ENCODE results near the gene LGI1. TPM values are rescaled to one million over a fixed set of nuclear protein-coding genes. Genes with fewer than 3 reads are reported as not detected.

LGI1 gene
- total RNA-seq, 2 donors from 2014 or later = 2.6 TPM; not detected in 1

DNA sequence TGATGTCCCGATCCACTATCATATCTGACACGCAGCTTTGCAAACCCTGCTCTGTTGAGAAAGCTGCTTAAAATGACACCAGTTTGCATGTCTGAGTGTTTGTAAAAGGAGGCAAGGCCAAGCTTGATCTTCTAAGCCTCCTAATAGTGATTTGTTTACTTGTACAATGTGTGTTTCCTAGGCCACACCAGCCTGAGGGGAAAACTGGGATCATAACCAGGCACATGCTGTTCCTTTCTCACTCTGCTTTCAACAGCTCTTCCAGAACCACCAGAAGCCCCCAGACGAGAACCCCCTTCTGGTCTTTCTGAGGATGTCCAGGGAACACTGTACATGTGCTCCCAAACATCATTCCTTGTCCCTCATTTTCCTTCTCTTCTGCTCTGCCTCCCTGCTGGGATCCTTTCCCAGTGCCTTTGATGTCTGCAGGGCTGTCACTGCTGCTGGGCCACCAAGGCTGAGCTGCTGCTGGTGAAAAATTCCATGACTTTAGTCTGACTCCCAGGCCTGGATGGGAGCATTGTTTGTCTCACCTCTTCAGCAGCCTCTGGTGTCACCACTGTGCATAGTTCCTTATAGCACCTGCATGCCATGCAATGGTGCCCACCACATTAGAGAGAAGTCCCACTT is 4.0 kb upstream of the LGI1 start:
- DNase-seq (ENCODE audit: low spot score) = no peak
- intact Hi-C loops (cut with DNase I) = no loop called here

DNA sequence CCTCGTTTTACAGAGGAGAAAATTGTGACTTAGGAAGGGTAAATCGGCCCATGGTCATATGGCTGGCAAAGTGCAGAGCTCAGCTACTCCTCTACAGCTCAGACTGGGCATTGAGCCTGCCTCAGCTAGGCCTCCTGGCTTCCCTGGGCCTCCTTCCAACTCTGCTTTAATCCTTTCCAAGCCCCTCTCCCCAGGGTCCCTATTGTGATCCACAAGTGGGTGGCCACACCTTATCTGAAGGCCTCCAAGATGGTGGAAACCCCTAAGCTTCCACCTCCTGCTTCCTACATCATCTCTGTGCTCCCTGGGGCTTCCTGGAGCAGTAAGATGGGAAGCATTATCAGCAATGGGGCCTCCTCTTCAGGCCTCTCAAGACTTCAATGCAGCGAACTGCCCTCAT is 3.0 kb upstream of the LGI1 start:
- intact Hi-C loops (cut with DNase I) = no loop called here
- no peak for DNase-seq (ENCODE audit: low spot score)

- intact Hi-C loops (cut with DNase I) = no loop called here
- DNase-seq (ENCODE audit: low spot score) = no peak
Observed at GRCh38 chr10:93755443-93756116, 2.2 kb upstream of the LGI1 start.

GRCh38 chr10:93756118-93756517 is 1.6 kb upstream of the LGI1 start:
- DNase-seq (ENCODE audit: low spot score) = no peak
- intact Hi-C loops (cut with DNase I) = no loop called here

GRCh38 chr10:93757136-93757535 is 600 bp upstream of the LGI1 start:
- no peak for DNase-seq (ENCODE audit: low spot score)
- intact Hi-C loops (cut with DNase I) = no loop called here

DNA sequence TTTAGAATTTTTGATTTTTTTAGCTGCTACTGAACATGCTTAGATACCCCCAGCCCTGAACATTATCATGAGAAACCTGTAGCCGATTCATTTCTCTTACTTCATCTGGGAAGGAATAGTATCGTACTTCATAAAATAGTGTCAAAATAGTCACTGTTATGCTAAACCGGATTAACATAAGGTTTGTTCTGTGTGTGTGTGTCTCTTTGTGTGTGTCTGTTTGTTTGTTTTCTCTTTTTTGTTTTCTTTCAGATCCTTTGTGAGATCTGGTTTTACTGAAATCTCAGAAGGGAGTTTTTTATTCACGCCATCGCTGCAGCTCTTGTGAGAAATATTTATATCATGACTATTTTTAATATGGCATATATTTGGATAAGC is 761 bp downstream of the LGI1 start:
- no peak for DNase-seq (ENCODE audit: low spot score)
- intact Hi-C loops (cut with DNase I) = no loop called here

DNA sequence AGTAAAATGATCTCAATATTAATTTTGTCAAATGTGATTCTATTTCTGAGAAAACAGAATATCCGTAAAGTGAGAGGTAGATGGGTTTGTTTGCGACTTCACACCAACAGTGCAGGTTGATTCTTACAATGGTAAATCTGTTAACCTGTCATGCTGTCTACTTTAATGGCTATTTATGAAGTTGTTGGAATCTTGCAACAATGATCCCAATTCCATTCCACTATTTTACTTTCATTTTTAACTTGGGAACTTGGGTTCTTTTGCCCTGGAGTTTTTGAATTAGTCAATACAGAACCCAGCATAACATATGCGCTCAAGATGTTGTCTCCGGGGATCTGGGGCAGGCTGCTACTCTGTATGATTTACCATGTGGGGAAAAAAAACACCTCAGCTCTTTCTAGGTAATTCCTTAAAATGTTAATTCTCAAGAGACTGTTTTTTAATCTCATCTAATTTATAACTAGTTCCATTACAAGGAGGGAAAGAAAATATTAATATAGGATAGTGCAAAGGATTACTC is 1.2 kb downstream of the LGI1 start:
- DNase-seq (ENCODE audit: low spot score) = no peak
- intact Hi-C loops (cut with DNase I) = no loop called here

DNA sequence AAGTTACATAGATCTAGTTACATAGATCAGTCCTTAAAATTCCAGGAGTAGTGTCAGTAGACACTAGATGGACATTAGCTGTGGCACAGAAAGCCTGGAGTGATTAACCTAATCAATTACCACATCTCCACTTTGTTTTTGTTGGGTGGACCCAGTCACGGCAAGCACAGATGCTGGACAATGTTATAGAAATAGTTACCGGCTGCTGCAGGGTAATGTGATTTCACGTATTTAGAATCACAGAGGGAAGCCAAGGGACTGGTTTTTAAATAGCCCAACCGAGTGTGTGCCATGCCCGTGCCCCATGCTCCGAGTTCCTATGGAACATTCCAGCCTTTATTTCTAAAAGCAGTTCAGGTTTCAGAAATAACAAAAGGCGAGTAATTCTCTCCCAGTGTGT is 2.8 kb downstream of the LGI1 start:
- DNase-seq (ENCODE audit: low spot score) = no peak
- intact Hi-C loops (cut with DNase I) = no loop called here

DNA sequence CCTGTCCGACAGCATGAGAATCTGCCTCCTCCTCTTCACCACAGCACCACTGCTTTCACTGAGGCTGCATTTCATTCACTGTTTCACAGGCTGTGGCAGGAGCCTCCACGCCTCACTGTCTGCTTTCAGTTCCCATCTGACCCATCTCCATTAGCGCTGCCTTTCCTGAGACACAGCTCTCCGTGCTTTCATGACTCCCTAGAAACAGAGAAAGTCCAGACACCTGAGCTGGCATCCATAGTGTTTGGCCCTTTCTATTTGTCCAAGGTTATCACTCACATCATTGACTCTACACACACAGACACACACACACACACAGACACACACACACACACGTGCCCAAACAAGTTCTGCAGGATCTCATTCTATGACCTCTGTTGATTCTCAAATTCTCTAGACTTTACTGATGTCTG is 5.2 kb downstream of the LGI1 start:
- intact Hi-C loops (cut with DNase I) = no loop called here
- DNase-seq (ENCODE audit: low spot score) = no peak

DNA sequence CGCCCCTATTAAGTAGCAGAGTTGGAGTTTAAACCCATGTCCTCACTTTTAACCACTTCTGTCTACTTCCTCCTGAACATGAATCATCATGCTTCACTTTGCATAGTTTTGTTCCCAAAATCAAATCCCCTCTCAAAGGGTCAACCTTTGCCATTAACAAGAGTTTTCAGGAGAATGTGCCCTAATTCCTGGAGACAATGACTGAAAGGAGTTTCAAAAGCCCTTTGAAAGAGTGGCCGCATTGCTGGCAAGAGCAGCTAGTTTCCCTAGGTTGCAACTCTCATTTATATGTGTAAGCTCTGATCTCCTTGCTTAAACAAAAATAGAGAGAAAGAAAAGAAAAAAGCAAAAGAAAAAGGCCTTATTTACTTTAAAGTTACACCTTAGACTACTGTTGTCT is 9.2 kb downstream of the LGI1 start:
- no peak for DNase-seq (ENCODE audit: low spot score)
- intact Hi-C loops (cut with DNase I) = no loop called here

- intact Hi-C loops (cut with DNase I) = no loop called here
Observed at GRCh38 chr10:93767724-93768399, 10.1 kb downstream of the LGI1 start.

GRCh38 chr10:93768892-93769291 is 11.2 kb downstream of the LGI1 start:
- intact Hi-C loops (cut with DNase I) = no loop called here
- no peak for DNase-seq (ENCODE audit: low spot score)

More at GRCh38 chr10:93767724-93768399, 10.1 kb downstream of the LGI1 start:
- no peak for DNase-seq (ENCODE audit: low spot score)

GRCh38 chr10:93771354-93771753 is 13.6 kb downstream of the LGI1 start:
- DNase-seq (ENCODE audit: low spot score) = no peak
- intact Hi-C loops (cut with DNase I) = loop anchor here in 1 of 2 donors (2.0 kb wide), 1 partner anchor 39 kb away; no protein-coding TSS in a partner anchor

DNA sequence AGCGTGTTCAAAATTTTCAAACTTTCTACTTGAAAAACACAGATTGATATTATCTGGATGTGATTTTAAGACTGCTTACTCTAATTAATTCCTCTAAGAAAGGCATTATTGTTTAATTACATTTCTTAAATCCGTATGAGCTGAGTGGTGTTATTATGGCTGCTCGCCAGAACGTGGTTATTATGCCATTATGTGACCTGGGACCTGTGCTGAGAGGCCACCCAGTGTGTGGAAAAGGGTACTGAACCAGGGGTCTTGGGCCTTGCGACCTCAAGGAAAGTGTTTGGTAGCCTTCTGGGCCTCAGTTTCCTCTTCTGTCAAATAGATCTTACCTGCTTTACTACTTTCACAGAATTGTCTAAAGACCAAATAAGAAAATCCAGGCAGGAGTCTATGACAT is 15.4 kb downstream of the LGI1 start:
- intact Hi-C loops (cut with DNase I) = no loop called here
- DNase-seq (ENCODE audit: low spot score) = no peak

GRCh38 chr10:93773705-93774104 is 16.0 kb downstream of the LGI1 start:
- intact Hi-C loops (cut with DNase I) = no loop called here
- DNase-seq (ENCODE audit: low spot score) = no peak

DNA sequence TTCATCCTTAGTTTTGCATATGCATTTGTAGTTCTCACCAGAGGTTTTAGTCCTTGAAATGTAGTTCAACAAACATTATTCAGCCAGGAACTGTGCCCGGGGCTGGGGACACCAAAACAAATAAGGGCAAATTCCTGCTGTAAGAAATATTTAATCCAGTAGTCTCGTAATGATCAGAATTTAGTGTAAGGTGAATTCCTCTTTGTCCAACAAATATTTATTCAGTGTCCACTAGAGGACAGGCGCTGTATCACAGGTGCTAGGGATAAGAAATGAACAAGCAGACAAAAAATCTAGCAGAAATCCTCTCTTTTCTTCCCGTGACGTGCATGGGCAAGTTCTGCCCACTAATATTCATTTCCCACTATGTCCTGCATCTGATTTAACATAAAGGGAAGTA is 17.6 kb downstream of the LGI1 start:
- no peak for DNase-seq (ENCODE audit: low spot score)
- intact Hi-C loops (cut with DNase I) = no loop called here

DNA sequence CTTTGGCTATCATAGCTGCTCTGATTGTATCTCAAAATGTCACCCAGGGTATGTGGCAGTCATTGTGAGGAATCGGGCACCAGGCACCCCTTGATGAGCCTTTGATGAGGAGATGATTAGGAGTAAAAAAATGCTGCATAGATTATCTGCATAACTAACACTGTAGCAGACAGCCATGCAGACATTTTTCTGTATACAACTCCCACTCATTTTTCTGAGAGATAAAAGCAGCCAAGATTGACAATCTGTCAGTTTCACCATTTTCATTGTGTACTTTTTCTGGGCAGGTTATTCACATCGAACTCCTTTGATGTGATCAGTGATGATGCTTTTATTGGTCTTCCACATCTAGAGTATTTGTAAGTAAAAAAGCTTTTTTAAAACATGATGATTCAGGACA is 19.4 kb downstream of the LGI1 start:
- no peak for DNase-seq (ENCODE audit: low spot score)
- intact Hi-C loops (cut with DNase I) = no loop called here

- no peak for DNase-seq (ENCODE audit: low spot score)
- intact Hi-C loops (cut with DNase I) = loop anchor here in 1 of 2 donors (2.0 kb wide), 1 partner anchor 69 kb away; no protein-coding TSS in a partner anchor
Observed at GRCh38 chr10:93784059-93784458, 26.3 kb downstream of the LGI1 start.

DNA sequence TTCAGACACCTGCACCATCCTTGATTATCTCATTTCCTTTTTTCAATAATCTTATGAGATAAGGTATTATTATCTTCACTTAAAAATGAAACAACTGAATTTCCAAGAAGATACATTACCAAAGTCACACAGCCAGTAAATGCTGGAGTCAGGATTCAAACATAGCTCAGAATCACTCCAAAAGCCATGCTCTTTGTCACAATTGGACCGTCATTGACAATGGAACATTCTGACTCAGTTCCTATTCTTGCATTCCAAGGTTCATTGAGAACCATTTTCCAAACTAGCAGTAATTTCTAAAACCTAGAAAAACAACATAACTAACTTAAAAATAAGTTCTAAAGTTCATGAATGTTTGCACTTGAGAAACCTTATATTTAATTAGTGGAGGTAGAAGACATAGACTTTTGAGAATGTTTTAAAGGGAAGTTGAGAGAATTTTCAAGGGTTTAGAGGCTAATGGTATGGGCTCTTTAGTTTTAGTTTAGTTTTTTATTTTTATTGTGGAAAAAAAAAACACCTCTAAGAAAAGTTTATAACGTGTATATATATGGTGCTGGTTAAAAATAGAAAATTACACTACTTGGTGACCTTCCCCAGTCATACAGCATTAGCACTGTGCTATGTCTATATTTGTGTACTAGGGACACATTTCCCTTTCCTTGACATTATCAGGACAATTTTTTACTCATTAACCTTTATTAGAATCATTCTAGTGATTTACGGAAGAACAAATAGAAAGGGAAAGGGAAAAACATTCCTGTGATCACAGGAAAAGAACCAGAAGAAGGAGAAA is 30.9 kb downstream of the LGI1 start:
- intact Hi-C loops (cut with DNase I) = no loop called here
- no peak for DNase-seq (ENCODE audit: low spot score)

GRCh38 chr10:93790439-93790838 is 32.7 kb downstream of the LGI1 start:
- intact Hi-C loops (cut with DNase I) = no loop called here
- DNase-seq (ENCODE audit: low spot score) = no peak

All from posterior vena cava (tissue), 2 donors.